ENCODE measurements around the gene EDEM1. TPM values are rescaled to one million over a fixed set of nuclear protein-coding genes. Genes with fewer than 3 reads are reported as not detected.
A peak's percentile ranks its signal among the peaks of the same experiment; 100 is the strongest.
"Not testable (repeated sequence)": the region's sequence is repeated elsewhere in the genome, so short reads cannot be mapped to it uniquely, and the experiment has no call there.

The EDEM1 gene
- total RNA-seq, 1 donor from 2014 or later: 35.0 TPM

GRCh38 chr3:5172018-5172417 lies 15.5 kb upstream of the EDEM1 start:
- DNase-seq (ENCODE audit: low read depth): no peak

DNA sequence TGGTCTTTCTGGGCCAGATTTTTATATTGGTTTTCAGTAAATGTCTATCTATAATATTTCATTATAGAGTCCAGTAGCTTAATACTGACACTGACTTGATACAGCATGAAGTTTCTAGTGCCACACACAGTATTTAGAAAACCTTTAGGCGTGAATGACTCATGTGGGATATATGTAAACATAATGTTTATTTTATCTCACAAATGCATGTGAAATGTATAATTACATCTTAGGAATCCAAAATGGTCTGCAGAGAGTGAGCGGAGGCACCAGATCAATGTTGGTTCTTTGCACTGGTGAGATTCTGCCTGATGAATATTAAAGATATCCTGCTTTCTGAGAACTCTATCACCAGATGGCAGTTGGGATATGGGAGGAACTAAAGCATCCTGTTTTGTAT lies 8.5 kb upstream of the EDEM1 start:
- DNase-seq (ENCODE audit: low read depth): not testable (repeated sequence)

DNA sequence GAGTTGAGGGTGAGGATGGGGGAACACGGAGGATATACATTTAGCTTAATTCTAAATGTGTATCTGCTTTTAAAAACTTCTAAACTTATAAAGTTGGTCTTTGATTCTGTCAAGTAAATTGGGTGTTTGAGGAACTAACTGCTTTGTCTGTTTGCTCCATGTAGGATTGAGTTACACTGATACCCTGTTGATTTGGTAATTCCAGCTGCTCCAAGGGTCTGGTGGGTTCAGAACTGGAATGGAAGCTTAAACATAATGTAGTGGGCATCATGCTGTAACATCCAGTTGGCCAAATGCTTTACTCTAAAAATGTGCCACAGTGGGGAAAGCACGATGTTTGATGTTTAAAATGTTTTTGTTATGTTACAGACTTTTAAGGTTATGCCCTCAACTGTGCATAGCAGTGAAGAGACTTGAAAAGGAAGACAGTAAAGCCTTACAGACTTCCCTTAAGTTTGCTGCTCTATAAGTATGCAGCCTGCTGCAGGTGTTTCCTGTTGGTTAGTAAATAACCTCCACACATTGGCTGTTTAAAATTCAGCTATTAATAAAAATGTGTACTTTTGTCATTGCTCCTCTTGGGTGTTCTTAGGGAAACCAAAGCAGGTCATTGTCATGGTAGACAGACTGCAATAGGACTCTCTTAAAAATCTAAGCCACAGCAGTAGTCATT lies 5.9 kb upstream of the EDEM1 start:
- DNase-seq (ENCODE audit: low read depth): no peak

- not testable (repeated sequence) for DNase-seq (ENCODE audit: low read depth)
Measured at GRCh38 chr3:5183714-5184113, 3.8 kb upstream of the EDEM1 start.

DNA sequence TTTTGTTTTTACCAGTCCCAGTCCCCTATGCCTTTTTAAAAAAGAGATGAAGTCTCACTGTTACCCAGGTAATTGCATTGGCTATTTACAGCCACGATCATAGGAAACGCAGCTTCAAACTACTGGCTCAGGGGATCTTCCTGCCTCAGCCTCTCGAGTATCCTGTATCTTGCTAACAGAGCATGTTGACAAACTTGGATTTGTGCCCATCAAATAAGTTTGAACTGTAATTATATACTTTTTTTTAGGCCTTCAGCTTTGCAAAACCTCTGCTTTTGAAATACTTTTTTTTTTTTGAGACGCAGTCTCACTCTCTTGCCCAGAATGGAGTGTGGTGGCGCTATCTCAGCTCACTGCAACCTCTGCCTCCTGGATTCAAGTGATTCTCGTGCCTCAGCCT lies 3.0 kb upstream of the EDEM1 start:
- no peak for DNase-seq (ENCODE audit: low read depth)

DNA sequence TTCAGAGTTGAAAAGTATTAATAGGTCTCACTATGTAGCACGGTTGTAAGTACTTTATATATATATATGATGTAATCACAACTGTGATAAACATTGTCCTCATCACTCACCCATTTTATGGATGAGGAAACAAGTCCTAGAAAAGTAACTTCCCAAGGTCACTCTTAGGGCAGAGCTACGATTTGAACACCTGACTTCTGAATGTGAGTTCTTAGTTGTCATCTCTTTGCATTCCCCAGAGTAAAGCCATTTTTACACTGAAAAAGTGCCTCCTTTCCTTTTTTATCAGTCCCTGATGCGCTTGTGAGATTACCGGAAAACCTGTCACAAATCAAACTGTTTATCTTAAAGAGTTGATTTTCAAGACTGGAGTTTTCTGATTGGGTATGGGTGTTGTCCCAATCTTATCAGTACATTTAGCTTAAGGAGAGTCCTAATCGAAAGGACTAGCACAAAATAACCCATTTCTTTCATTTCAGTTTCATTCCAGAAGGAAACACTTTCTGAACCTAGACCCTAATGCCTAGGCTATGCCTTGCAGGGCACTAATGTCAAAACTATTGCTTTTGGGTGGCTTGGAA lies 2.3 kb upstream of the EDEM1 start:
- DNase-seq (ENCODE audit: low read depth): no peak

DNA sequence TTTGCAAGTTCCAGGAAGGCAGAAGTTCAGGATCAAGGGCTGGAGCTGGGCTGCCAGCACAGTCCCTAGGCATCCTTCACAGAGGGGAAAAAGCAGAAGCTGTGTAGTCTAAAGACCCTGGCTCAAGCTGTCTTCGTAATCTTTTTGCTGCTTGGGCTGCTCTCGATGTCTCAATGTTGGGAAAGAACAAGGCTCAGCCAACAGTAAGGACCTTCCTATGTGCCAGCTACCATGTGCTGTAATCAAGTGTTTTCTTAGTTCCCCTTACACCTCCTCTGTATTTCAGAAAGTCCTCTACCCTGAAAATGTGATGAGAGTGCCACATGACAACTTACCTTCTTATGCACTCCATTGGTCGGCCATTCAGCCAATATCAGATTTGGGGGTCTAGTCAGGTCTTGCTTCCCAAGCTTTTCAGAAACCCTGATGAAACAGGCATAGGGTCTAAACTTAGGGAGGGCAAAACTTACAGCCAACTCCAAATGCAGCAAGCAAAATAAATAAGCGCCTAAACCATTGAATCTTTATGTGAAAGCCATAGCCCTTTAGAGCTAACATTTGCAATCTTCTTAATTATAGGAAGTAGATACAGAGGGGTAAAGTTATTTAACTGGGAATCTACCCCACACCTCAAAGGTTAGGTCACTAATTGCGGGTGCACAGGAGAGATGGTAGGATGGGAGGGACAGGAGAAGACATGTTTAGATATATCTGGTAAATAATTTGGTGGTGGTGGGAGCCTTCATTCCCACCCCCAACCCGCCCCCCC lies 1.2 kb upstream of the EDEM1 start:
- no peak for DNase-seq (ENCODE audit: low read depth)

GRCh38 chr3:5186858-5187155 lies 700 bp upstream of the EDEM1 start:
- DNase-seq (ENCODE audit: low read depth): peak; percentile 56

- no peak for DNase-seq (ENCODE audit: low read depth)
Measured at GRCh38 chr3:5187920-5188418, 462 bp downstream of the EDEM1 start.

- DNase-seq (ENCODE audit: low read depth): no peak
Measured at GRCh38 chr3:5188419-5189221, 1.1 kb downstream of the EDEM1 start.

DNA sequence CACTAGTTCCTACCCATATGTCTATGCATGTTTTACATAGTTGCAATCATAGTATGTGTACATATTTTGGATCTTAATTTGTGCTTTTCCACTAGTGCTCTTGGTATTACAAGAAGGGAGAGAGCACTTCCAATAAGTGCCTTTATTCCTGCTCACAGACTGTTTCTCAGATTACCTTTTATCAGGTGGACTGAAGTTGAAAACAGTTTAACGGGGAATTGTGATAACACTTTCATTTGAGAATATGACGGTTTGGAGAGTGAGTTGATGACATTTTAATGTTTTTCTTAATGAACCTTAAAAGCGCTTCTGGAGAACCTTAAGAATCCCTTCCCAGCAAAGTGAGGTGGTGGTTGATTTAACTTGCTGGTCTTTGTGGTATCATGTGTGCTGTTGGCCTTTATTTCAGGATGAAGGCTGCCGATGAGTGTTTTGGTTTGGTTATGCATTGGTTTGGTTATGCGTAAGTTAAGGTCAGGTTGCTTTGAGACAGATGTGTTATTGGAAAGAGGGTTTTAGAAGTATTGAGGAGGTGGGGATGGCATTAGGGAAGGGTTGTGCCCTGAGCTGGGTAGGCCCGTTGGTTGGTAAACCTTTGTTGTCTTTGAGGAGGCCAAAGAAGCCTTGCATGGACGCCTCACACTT lies 2.8 kb downstream of the EDEM1 start:
- no peak for DNase-seq (ENCODE audit: low read depth)

GRCh38 chr3:5191555-5192304 lies 4.2 kb downstream of the EDEM1 start:
- no peak for DNase-seq (ENCODE audit: low read depth)

DNA sequence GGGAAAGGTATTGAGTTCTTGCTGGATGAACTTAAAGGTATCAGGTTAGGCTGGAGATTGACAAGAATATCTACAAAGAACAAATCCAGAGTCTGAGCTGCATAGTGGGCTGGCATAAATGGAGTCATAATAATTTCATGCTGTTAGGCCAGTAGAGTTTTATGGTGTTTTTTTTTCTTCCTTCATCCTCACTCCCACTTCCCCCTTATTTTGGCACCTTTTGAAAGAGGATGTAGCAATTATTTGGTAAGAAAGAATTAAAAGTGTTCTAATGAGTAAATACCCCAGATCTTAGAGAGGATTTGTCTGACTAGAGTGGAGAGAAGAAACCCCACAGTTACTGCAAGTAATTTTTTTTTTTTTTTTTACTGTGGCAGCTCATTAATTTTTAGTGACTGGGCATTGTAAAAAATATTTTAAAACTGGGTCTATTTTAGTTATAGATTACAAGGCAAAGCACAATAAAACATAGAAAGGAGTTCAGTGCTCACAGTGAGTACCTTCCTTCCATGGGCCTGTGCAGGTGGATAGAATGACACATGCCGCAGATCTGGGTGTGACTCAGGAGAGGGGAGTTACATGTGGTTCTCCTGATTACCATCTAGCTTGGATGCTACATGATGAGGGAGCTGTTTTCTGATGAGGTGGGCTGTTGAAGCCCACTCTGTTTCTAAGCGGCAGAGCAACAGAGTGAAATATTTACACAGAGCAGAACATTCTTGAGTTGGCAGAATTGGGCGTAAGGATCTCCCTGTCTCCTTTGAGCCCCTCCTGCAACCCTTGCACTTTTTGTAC lies 5.3 kb downstream of the EDEM1 start:
- DNase-seq (ENCODE audit: low read depth): no peak

GRCh38 chr3:5194341-5194740 lies 6.8 kb downstream of the EDEM1 start:
- DNase-seq (ENCODE audit: low read depth): no peak

DNA sequence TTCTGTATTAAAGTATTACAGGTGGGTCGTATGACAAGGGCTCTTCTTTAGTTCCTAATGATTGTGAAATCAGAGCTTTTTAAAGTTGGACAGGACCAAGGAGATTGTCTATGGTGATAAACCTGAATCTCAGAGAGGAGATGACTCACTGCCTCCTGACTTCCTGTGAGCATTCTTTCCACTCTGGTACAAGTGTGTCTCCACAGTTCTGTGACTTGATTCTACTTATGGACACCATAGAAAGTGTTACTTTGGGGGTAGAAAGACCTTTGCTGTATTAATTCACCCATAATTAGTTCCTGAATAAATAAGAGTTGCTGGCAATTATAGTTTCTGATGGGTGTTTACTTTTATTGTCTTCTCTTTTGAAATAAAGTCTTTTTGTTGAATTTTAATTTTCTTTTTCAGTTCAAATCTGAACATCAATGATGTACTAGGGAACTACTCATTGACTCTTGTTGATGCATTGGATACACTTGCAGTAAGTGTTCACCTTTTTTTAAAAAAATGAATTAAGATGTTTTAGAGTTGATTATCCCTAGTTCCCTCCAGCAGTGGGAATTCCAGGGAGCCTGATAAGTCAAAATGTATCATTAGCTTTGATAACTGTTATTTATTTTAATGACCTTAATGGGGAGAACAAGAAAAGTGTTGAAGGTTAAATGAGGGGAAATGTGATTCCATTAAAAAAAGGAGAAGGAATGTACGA lies 7.4 kb downstream of the EDEM1 start:
- peak; percentile 95 for DNase-seq (ENCODE audit: low read depth)

GRCh38 chr3:5195605-5196004 lies 8.1 kb downstream of the EDEM1 start:
- peak; percentile 72 for DNase-seq (ENCODE audit: low read depth)

DNA sequence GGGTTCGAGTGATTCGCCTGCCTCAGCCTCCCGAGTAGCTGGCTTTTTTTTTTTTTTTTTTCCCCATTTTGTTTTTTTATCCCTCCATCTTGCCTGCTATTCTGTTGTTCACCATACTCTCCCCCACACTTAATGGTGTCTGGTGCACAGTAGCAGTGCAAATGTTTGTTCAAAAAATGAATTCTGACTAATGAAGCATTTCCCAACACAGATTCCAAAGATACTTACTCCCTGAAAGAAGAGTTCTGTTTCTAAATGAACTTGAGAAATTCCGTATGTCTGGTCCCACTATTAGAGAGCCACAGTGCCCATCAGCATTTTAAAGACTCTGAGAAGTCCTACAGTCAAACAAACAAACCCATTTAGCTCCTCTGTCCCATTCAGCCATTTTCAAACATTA lies 9.5 kb downstream of the EDEM1 start:
- DNase-seq (ENCODE audit: low read depth): peak; percentile 63

DNA sequence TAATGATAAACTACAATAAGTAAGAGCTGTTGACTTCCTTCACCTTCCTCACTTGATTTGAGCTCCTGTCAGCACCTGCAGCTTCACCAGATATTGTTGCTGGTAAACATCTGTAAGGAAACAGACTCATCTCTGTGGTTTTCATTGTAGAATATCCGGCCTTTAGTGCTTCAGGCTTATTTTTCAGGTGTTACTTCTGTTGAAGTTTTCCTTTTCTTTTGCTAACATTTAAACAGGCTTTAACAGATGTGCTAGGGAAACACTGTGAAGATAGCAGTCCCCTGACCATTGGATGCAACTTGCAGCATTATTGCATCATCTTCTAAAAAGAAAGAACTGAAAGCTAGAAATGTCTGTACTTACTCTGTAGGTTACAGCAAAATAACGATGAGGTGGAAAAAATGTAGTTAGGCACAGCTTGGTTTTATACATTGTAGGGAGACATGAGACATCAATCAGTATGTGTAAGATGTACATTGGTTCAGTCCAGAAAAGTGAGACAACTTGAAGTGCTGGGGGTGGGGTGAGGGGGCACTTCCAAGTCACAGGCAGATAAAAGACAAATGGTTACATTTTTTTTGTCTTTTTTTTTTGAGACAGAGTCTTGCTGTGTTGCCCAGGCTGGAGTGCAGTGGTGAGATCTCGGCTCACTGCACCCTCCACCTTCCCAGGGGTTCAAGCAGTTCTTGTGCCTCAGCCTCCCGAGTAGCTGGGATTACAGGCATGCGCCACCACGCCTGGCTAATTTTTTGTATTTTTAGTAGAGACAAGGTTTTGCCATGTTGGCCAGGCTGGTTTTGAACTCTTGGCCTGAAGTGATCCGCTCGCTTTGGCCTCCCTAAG lies 10.2 kb downstream of the EDEM1 start:
- DNase-seq (ENCODE audit: low read depth): peak; percentile 48

DNA sequence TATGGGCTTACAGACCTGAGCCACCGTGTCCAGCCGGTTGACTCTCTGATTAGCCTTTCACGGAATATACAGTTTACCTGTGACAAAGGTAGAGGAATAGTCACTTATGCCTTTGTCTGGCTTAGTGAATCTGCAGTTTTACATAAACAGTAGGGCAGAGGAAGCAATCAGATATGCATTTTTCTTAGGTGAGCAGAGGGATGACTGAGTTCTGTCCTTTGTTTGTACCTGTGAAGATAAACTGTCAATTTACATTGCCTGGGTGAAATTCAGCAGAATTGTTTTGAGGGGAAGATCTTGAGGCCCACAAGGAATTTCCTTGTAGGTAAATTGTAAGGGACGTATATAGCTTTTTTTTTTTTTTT lies 10.8 kb downstream of the EDEM1 start:
- no peak for DNase-seq (ENCODE audit: low read depth)

All from renal cortical epithelial cell (primary cell).